Ovary (tissue), 9 donors: ENCODE measurements around the gene TRAF3. TPM values are rescaled to one million over a fixed set of nuclear protein-coding genes. Genes with fewer than 3 reads are reported as not detected.

Experiments used
- DNase-seq, 5 donors: peaks; one replicate each; pipeline ENCODE4 v3.0.0-alpha.2; 2019 to 2020
- H3K27ac ChIP-seq, 2 donors: fragments of 200-600 bp; one replicate each; pipeline versions ENCODE4 v1.5.1 to v1.8.0; 2019 to 2022
- H3K27me3 ChIP-seq: fragments of 200-600 bp; one replicate; pipeline ENCODE4 v1.8.0; 2022
- H3K36me3 ChIP-seq: fragments of 200-600 bp; sonication (generic); one replicate; pipeline ENCODE4 v1.5.1; 2019
- H3K4me1 ChIP-seq: one replicate; pipeline ENCODE4 v1.8.1; 2013; ENCODE audit warnings: mild to moderate bottlenecking, moderate library complexity; ENCODE audit not compliant: insufficient read depth
- H3K4me3 ChIP-seq: fragments of 200-600 bp; sonication (generic); one replicate; pipeline ENCODE4 v1.5.1; 2017
- H3K9me3 ChIP-seq, 2 donors: fragments of 200-600 bp in 1 of 2; sonication (generic) in 1 of 2; one replicate each; pipeline versions ENCODE4 v1.5.1 to v1.8.1; 2013 to 2019; ENCODE audit warnings: mild to moderate bottlenecking in 1 of 2, moderate library complexity in 1 of 2
- EP300 ChIP-seq: sonication (generic); formaldehyde crosslinking; IDR thresholded peaks from one replicate; pipeline ENCODE4 v1.6.1; 2017; ENCODE audit warnings: antibody characterized with exemption
- POLR2A ChIP-seq: fragments of 450-650 bp; IDR thresholded peaks from one replicate; pipeline ENCODE4 v1.6.1; 2017; ENCODE audit warnings: antibody characterized with exemption, mild to moderate bottlenecking, moderate library complexity
- WGBS, 3 donors: extraction: QIAGEN DNeasy Blood & Tissue Kit in 1 of 3; methylation state at CpG; one replicate each; pipeline versions ENCODE4 v1.1.5 to v1.1.7; 2013 to 2017; 5-methylcytosine and 5-hydroxymethylcytosine counted together
- intact Hi-C, 4 donors: fragments of 100-400 bp; cut with DNase I; formaldehyde crosslinking; loops; one replicate each; pipeline versions ENCODE4 v1.11.0 to v1.15.1; 2022 to 2023
- polyA plus RNA-seq, 2 donors: library from polyadenylated mRNA; stranded (reverse); fragments of 200-250 nt in 1 of 2; fragments of 350-450 nt in 1 of 2; fragmentation: Illumina TruSeq in 1 of 2; extraction: RNeasy Lipid Tissue Mini Kit (QIAGEN cat#74804) in 1 of 2; gene quantifications; one replicate each; pipeline ENCODE4 v1.2.3, GENCODE V29; 2013 to 2014
- total RNA-seq, 7 donors: library from RNA; depleted of rRNA in 2 of 7; stranded (reverse); fragments of >200 nt in 2 of 7; fragmentation: NEBNext Ultra II Directional in 3 of 7; extraction: Animal tissue kit (Norgen Biotek cat#: 25700) in 3 of 7; gene quantifications; one replicate each; pipeline versions ENCODE4 v1.1.0 to v1.2.4, GENCODE V29; 2016 to 2023
- TF ChIP-seq, protein P1 (sequence below), 3 donors: fragments of 450-650 bp in 2 of 3; fragments of 200-600 bp in 1 of 3; IDR thresholded peaks; one replicate each; pipeline versions ENCODE4 v1.5.1 to v1.8.0; 2016 to 2022; ENCODE audit warnings: antibody characterized with exemption in 3 of 3, mild to moderate bottlenecking in 1 of 3
- donor health status: DM: no; HTN: no; CAD: no; lungs with moderate emphysema.
- donor health status: DM: no; HTN: no; CAD: no.
- donor health status: Bipolar disorder and iron deficiency.
- donor health status: DM: yes; HTN: yes; CAD: no.
- donor health status: DM: no; HTN: no; CAD: no.
- donor health status: DM: yes; HTN: yes; CAD: no.

The TRAF3 gene
- total and polyA plus RNA-seq, 9 donors: 2.9 to 17.0 (median 11.4) TPM

DNA sequence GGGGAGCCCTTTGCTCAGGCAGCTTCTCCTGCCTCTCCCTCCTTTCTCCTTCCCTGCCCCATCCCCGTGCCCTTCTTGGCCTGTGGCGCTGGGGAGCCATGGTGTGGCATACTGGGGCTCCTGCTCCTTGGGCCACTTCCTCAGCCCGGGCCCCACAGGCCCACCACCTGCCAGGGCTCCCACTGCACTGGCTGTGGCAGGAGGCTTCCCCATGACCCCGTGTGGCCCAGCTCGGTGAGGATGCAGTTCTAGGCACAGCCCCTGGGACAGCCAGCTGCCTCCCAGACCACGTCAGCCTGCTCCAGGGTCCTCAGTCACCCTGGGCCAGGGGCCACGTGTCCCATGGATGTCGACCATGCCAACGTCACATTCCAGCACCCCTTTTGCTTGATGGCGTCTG is 132.2 kb downstream of the TRAF3 start:
- intact Hi-C loops: no loop called here
- TF ChIP-seq, protein P1, sequence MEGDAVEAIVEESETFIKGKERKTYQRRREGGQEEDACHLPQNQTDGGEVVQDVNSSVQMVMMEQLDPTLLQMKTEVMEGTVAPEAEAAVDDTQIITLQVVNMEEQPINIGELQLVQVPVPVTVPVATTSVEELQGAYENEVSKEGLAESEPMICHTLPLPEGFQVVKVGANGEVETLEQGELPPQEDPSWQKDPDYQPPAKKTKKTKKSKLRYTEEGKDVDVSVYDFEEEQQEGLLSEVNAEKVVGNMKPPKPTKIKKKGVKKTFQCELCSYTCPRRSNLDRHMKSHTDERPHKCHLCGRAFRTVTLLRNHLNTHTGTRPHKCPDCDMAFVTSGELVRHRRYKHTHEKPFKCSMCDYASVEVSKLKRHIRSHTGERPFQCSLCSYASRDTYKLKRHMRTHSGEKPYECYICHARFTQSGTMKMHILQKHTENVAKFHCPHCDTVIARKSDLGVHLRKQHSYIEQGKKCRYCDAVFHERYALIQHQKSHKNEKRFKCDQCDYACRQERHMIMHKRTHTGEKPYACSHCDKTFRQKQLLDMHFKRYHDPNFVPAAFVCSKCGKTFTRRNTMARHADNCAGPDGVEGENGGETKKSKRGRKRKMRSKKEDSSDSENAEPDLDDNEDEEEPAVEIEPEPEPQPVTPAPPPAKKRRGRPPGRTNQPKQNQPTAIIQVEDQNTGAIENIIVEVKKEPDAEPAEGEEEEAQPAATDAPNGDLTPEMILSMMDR (IDR thresholded peaks at IDR 0.05): no peak
- no peak for TF ChIP-seq POLR2A
- no peak for TF ChIP-seq EP300
- no peaks in the 10 kb centered on the region for H3K36me3 ChIP-seq
- H3K27ac ChIP-seq: no peak overlapping the region
- WGBS, 3 donors: 86 to 90% (median 88%) methylated on average over 10 of the region's 10 CpGs
- no peaks in the 10 kb centered on the region for H3K9me3 ChIP-seq
- no peak overlapping the region for H3K4me3 ChIP-seq
- H3K4me1 ChIP-seq: no peaks in the 10 kb centered on the region
- H3K27me3 ChIP-seq: no peaks in the 10 kb centered on the region
- DNase-seq: no peak

DNA sequence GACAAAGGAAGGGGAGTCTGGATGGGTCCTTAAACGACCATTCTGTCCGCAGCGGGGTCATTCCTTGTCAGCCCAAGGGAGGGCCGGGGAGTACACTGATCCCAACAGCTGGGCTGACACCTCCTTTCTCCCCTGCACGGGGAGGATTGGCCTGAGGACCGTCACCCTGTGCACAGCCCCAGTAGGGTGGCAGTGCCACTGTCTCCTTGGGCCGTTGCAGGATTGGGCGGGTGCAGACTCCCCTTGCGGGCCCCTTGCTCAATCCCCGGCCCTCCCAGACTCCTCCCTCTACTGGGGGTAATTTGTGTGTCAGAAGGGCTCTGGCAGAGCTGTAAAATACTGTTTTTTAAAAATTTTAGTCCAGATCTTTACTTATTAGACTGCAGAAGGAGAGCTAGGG is 132.7 kb downstream of the TRAF3 start:
- intact Hi-C loops: loop anchor here in 1 of 4 donors (10.0 kb wide), 1 partner anchor 215 kb away; no protein-coding TSS in a partner anchor
- TF ChIP-seq, protein P1 (IDR thresholded peaks at IDR 0.05): no peak
- no peak for TF ChIP-seq EP300
- no peak for TF ChIP-seq POLR2A
- no peak for DNase-seq
- no peaks in the 10 kb centered on the region for H3K36me3 ChIP-seq
- H3K9me3 ChIP-seq: no peaks in the 10 kb centered on the region
- H3K27me3 ChIP-seq: no peaks in the 10 kb centered on the region
- H3K27ac ChIP-seq: no peak overlapping the region
- no peaks in the 10 kb centered on the region for H3K4me1 ChIP-seq
- 79 to 87% (median 82%) methylated on average over 10 of the region's 10 CpGs for WGBS, 3 donors
- H3K4me3 ChIP-seq: no peak overlapping the region

DNA sequence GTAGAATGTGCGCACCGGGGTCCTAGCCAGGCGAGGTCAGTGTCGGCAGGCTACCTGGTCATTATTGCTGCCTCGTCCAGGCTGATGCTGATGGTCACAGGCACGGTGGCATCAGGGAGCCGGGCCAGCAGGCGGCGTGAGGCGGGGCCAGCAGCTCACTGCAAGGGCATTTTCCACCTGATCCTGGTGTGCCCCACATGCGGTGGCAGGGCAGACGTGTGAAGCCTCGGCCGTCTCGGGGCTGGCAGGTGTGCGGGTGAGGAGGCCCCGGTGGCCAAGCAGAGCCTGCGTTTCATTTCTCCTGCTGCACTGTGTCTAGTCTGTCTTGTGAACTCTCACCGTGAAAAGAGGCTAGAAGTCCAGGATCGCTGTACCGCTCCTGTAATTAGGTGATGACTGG is 133.2 kb downstream of the TRAF3 start:
- WGBS, 3 donors: 89 to 91% (median 90%) methylated on average over 21 of the region's 21 CpGs
- no peak overlapping the region for H3K4me3 ChIP-seq
- no peaks in the 10 kb centered on the region for H3K36me3 ChIP-seq
- H3K27ac ChIP-seq: no peak overlapping the region
- H3K9me3 ChIP-seq: no peaks in the 10 kb centered on the region
- intact Hi-C loops: loop anchor here in 1 of 4 donors (10.0 kb wide), 1 partner anchor 216 kb away; no protein-coding TSS in a partner anchor
- TF ChIP-seq POLR2A (no peak), EP300 (no peak)
- TF ChIP-seq, protein P1 (IDR thresholded peaks at IDR 0.05): no peak
- no peaks in the 10 kb centered on the region for H3K4me1 ChIP-seq
- no peak for DNase-seq
- no peaks in the 10 kb centered on the region for H3K27me3 ChIP-seq

DNA sequence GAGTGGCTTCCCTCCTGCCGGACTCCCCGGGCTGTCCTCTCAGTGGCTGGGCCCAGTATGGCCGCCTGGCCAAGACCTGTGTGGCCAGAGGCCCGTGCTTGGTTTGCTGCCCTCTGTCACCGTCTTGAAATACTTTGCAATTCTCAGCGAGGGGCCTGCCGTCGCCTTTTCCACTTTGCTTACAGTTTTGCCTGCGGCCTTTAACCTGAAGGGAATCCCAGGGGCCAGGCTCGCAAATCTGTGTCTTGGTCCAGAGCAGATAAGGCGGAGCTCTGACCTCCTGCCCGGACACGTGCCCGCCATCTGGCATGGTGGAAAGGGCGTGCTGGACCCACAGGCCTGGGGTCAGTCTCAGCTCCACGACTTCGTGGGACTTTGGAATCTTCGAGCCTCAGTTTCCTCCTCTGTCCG is 134.3 kb downstream of the TRAF3 start:
- no peaks in the 10 kb centered on the region for H3K36me3 ChIP-seq
- no peak overlapping the region for H3K27ac ChIP-seq
- H3K27me3 ChIP-seq: no peaks in the 10 kb centered on the region
- WGBS, 3 donors: 70 to 77% (median 76%) methylated on average over 19 of the region's 19 CpGs
- intact Hi-C loops: loop anchor here in 1 of 4 donors (10.0 kb wide), 1 partner anchor 217 kb away; no protein-coding TSS in a partner anchor
- no peaks in the 10 kb centered on the region for H3K4me1 ChIP-seq
- H3K9me3 ChIP-seq: no peaks in the 10 kb centered on the region
- H3K4me3 ChIP-seq: no peak overlapping the region
- DNase-seq: no peak
- TF ChIP-seq EP300: no peak
- TF ChIP-seq, protein P1 (IDR thresholded peaks at IDR 0.05): no peak
- TF ChIP-seq POLR2A: no peak
